Aorta (tissue), 5 donors: ENCODE data around the gene GOLT1A. TPM values are rescaled to one million over a fixed set of nuclear protein-coding genes. Genes with fewer than 3 reads are reported as not detected.

ENCODE experiments used
- ATAC-seq: fragments of 200-7000 bp; cut with Tn5 transposase; one replicate; pipeline ENCODE4 v1.9.1; 2022; ENCODE audit warnings: moderate library complexity; ENCODE audit not compliant: low FRiP score
- DNase-seq, 2 donors: peaks; one replicate each; pipeline ENCODE4 v3.0.0-alpha.2; 2020
- H3K27ac ChIP-seq, 2 donors: one replicate each; pipeline ENCODE4 v1.5.1; 2013; ENCODE audit warnings: low read length in 2 of 2, mild to moderate bottlenecking in 2 of 2, moderate library complexity in 2 of 2, control low read depth in 1 of 2, inconsistent platforms in 1 of 2, low read depth in 1 of 2
- H3K27me3 ChIP-seq, 2 donors: one replicate each; pipeline ENCODE4 v1.6.1; 2013; ENCODE audit warnings: control low read depth in 1 of 2, low read length in 1 of 2, mild to moderate bottlenecking in 1 of 2, moderate library complexity in 1 of 2; ENCODE audit not compliant: insufficient read depth in 2 of 2, control insufficient read depth in 1 of 2
- H3K36me3 ChIP-seq, 2 donors: one replicate each; pipeline ENCODE4 v1.6.1; 2013; ENCODE audit warnings: control low read depth in 1 of 2, low read length in 1 of 2, mild to moderate bottlenecking in 1 of 2; ENCODE audit not compliant: insufficient read depth in 2 of 2, control insufficient read depth in 1 of 2
- H3K4me1 ChIP-seq, 2 donors: one replicate each; pipeline ENCODE4 v1.6.1; 2013; ENCODE audit warnings: low read length in 2 of 2, control low read depth in 1 of 2, mild to moderate bottlenecking in 1 of 2, moderate library complexity in 1 of 2; ENCODE audit not compliant: insufficient read depth in 2 of 2, control insufficient read depth in 1 of 2
- H3K4me3 ChIP-seq, 2 donors: one replicate each; pipeline ENCODE4 v1.5.1; 2013; ENCODE audit warnings: low read length in 2 of 2, control low read depth in 1 of 2, mild to moderate bottlenecking in 1 of 2
- H3K9me3 ChIP-seq: one replicate; pipeline ENCODE4 v1.6.1; 2013; ENCODE audit warnings: mild to moderate bottlenecking, low read length; ENCODE audit not compliant: control insufficient read depth
- WGBS, 2 donors: extraction: QIAGEN DNeasy Blood & Tissue Kit; methylation state at CpG; one replicate each; pipeline ENCODE4 v1.1.7; 2013; 5-methylcytosine and 5-hydroxymethylcytosine counted together
- intact Hi-C, 2 donors: fragments of 100-400 bp; cut with DNase I; formaldehyde crosslinking; loops; one replicate each; pipeline versions ENCODE4 v1.14.2 to v1.15.0; 2022
- long read RNA-seq, 2 donors: library from polyadenylated mRNA; unstranded; transcript quantifications; one replicate each; pipeline ENCODE4 v2.0.0, GENCODE V29; 2020 to 2021
- polyA plus RNA-seq, 2 donors: library from polyadenylated mRNA; stranded (reverse); fragments of 200-250 nt; gene quantifications; one replicate each; pipeline ENCODE4 v1.2.3, GENCODE V29; 2013
- total RNA-seq, 2 donors: library from RNA; stranded (reverse); fragmentation: NEBNext Ultra II Directional; extraction: Animal tissue kit (Norgen Biotek cat#: 25700); gene quantifications; one replicate each; pipeline ENCODE4 v1.2.1, GENCODE V29; 2021
- donor health status: healthy with polysubstance abuse.
- donor health status: Bipolar disorder and iron deficiency.
- donor health status: DM: no; HTN: no; CAD: no.
- donor health status: DM: no; HTN: no; CAD: no.
- donor health status: DM: yes; HTN: yes; CAD: no.

The GOLT1A gene
- not detected for total RNA-seq
- polyA plus RNA-seq = 10 to 100 TPM in 1 of 2 donors, not detected in 1; 10.5 TPM
- long read RNA-seq, donor 1 = 0 reads
- long read RNA-seq, donor 2 = 0 reads

GRCh38 chr1:204213668-204214662, at the start of gene GOLT1A:
Gene GOLT1A (minus strand): TSS chr1:204213988. CDS start chr1:204213906, 82 bp downstream.
- no peak within 1 kb of the TSS for H3K4me3 ChIP-seq
- no peaks in the 10 kb centered on the region for H3K27me3 ChIP-seq
- no peak within 1 kb of the TSS for H3K27ac ChIP-seq
- no peaks in the 10 kb centered on the region for H3K4me1 ChIP-seq
- intact Hi-C loops = loop anchor here (2.0 to 5.0 kb wide), 2 partner anchors 148 to 149 kb away; no protein-coding TSS in a partner anchor
- no peaks in the 10 kb centered on the region for H3K9me3 ChIP-seq
- peak; percentile 68 for ATAC-seq
- H3K36me3 ChIP-seq = no peaks in the 10 kb centered on the region
- 14 to 16% methylated on average over 40 to 41 of the region's 41 CpGs for WGBS, 2 donors
- peak; percentile 69 to 82 for DNase-seq

GRCh38 chr1:204263254-204263910, 49.6 kb upstream of the GOLT1A start:
- WGBS, 2 donors = 47 to 54% methylated on average over 13 of the region's 13 CpGs
- no peaks in the 10 kb centered on the region for H3K27me3 ChIP-seq
- no peak overlapping the region for H3K27ac ChIP-seq
- intact Hi-C loops = no loop called here
- H3K4me1 ChIP-seq = no peaks in the 10 kb centered on the region
- DNase-seq (no peak), ATAC-seq (no peak)
- H3K4me3 ChIP-seq = no peak overlapping the region
- H3K36me3 ChIP-seq = no peaks in the 10 kb centered on the region
- H3K9me3 ChIP-seq = no peaks in the 10 kb centered on the region

DNA sequence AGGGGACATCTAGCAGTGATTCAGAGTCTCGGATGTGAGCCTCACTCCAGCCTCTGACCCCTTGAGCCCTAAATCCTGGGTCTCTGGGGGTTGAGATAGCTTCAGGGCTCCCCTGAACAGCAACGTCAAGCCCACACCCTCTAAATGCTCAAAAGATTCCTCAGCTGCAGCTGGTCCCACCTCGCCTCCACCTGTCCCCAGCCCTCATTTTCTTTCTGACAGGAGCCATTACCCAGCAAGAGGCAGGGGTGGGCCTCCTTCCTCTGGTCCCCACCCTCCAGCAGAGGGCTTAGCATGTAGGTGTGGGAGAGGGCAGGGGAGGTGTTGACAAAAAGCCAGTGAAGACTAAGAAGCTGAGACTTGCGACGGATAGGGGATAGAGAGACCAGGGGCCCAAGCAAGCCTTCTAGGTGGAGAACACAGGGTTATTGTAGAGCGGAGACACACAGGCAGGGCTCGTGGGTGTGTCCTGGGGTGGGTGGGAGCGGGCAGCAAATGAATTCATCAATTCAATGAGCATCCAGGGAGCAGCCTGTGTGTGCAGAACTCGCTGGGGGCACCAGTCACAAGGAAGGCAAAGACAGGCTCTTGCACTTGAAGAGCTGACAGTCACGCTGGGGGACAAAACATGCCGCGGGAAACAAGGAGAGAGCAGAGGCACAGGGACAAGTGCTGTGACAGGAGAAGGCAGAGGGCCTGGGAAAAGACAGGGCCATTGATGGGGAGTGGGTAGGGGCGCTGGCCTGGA, 48.9 kb upstream of the GOLT1A start:
- no peaks in the 10 kb centered on the region for H3K36me3 ChIP-seq
- DNase-seq (no peak), ATAC-seq (no peak)
- H3K4me3 ChIP-seq = no peak overlapping the region
- no peaks in the 10 kb centered on the region for H3K9me3 ChIP-seq
- 78 to 83% methylated on average over 13 of the region's 13 CpGs for WGBS, 2 donors
- no peaks in the 10 kb centered on the region for H3K27me3 ChIP-seq
- H3K27ac ChIP-seq = no peak overlapping the region
- no peaks in the 10 kb centered on the region for H3K4me1 ChIP-seq
- intact Hi-C loops = no loop called here

DNA sequence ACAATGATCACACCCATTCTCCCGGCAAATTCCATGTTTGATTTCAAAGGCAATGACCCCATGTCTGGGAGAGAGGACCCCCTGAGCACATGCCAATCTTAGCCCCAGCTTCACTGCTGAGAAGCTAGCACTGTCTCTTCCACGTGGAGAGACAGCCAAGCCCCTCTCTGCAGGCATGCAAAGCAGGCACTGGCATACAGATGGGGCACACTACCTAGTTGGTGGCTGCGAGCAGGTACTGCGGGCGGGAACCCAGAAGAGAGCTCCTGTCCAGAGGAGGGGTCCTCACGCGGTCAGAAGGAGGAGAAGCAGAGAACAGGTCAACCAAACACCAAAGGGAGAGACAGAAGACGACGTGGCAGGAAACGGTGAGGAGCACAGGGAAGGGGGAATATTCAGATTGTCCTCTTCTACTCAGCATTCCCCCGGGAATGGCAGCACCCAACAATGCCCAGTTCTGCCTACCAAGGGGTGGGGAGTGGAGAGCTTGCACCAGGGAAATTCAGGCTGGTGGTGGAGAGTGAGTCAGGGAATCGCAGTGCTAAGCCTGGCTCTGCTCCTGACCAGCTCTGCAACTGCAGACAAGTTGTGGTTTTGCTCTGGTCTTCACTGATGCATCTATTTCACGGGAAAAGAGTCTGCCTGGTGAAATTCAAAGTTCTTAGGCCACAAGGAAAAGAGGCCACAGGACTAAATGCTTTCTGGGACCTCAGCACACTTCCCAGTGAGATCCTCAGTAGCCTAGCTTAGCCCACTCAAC, 48.1 kb upstream of the GOLT1A start:
- WGBS, 2 donors = 74 to 77% methylated on average over 13 of the region's 13 CpGs
- DNase-seq = no peak
- no peak for ATAC-seq
- no peak overlapping the region for H3K4me3 ChIP-seq
- intact Hi-C loops = no loop called here
- no peaks in the 10 kb centered on the region for H3K4me1 ChIP-seq
- H3K27ac ChIP-seq = no peak overlapping the region
- H3K9me3 ChIP-seq = no peaks in the 10 kb centered on the region
- H3K36me3 ChIP-seq = no peaks in the 10 kb centered on the region
- no peaks in the 10 kb centered on the region for H3K27me3 ChIP-seq

- intact Hi-C loops = no loop called here
- ATAC-seq (no peak), DNase-seq (no peak)
- Histone ChIP-seq H3K36me3 (no peaks in the 10 kb centered on the region), H3K4me1 (no peaks in the 10 kb centered on the region), H3K27ac (no peak overlapping the region), H3K27me3 (no peaks in the 10 kb centered on the region), H3K4me3 (no peak overlapping the region), H3K9me3 (no peaks in the 10 kb centered on the region)
- WGBS, 2 donors = 94 to 95% methylated on average over 12 of the region's 12 CpGs
Measured at GRCh38 chr1:204261266-204261665, 47.5 kb upstream of the GOLT1A start.

GRCh38 chr1:204260601-204261197, 46.9 kb upstream of the GOLT1A start:
- peak in 1 of 2 donors; percentile 49 for DNase-seq
- Histone ChIP-seq H3K4me3 (no peak overlapping the region), H3K27me3 (no peaks in the 10 kb centered on the region), H3K4me1 (no peaks in the 10 kb centered on the region), H3K27ac (no peak overlapping the region), H3K9me3 (no peaks in the 10 kb centered on the region), H3K36me3 (no peaks in the 10 kb centered on the region)
- intact Hi-C loops = no loop called here
- ATAC-seq = no peak
- WGBS, 2 donors = 90 to 93% methylated on average over 14 of the region's 14 CpGs

- 98 to 100% methylated on average over 5 of the region's 5 CpGs for WGBS, 2 donors
- H3K36me3 ChIP-seq = no peaks in the 10 kb centered on the region
- no peak overlapping the region for H3K4me3 ChIP-seq
- no peak overlapping the region for H3K27ac ChIP-seq
- H3K9me3 ChIP-seq = no peaks in the 10 kb centered on the region
- intact Hi-C loops = loop anchor here in 1 of 2 donors (2.0 kb wide), 1 partner anchor 103 kb away; no protein-coding TSS in a partner anchor
- H3K27me3 ChIP-seq = no peaks in the 10 kb centered on the region
- no peaks in the 10 kb centered on the region for H3K4me1 ChIP-seq
- DNase-seq (peak in 1 of 2 donors; percentile 14), ATAC-seq (no peak)
Measured at GRCh38 chr1:204259782-204260181, 46.0 kb upstream of the GOLT1A start.
